GM13976 (cell line): ENCODE measurements around the gene ADCK1.

Experiments used
- DNase-seq: peaks from one replicate; pipeline ENCODE4 v3.0.0; 2012; ENCODE audit warnings: low spot score
- CTCF ChIP-seq: IDR thresholded peaks from 2 replicates; pipeline ENCODE4 v1.5.1; 2012; ENCODE audit warnings: borderline replicate concordance, mild to moderate bottlenecking; ENCODE audit not compliant: insufficient read depth; ENCODE audit errors: extremely low read depth, missing control alignments, control extremely low read depth
- in situ Hi-C: fragments of 300-500 bp; cut with MboI; formaldehyde crosslinking; loops from one replicate; pipeline ENCODE4 v1.12.0; 2022; ENCODE audit warnings: low sequenced_read_pairs, mixed read lengths, inconsistent platforms; ENCODE audit not compliant: unreplicated experiment

Gene ADCK1

GRCh38 chr14:77979171-77979570 is 179.3 kb downstream of the ADCK1 start:
- no peak for TF ChIP-seq CTCF
- DNase-seq = no peak
- in situ Hi-C loops = no loop called here

GRCh38 chr14:77979666-77980351 is 179.9 kb downstream of the ADCK1 start:
- DNase-seq = no peak
- in situ Hi-C loops = no loop called here
- no peak for TF ChIP-seq CTCF

- in situ Hi-C loops = no loop called here
- DNase-seq = no peak
- TF ChIP-seq CTCF = no peak
These were observed 180.8 kb downstream of the ADCK1 start for GRCh38 chr14:77980475-77981321.
